ENCODE measurements around the gene BPIFB3. TPM values are rescaled to one million over a fixed set of nuclear protein-coding genes. Genes with fewer than 3 reads are reported as not detected.

Gene BPIFB3
- total RNA-seq, 1 donor from 2014 or later, result not detected

DNA sequence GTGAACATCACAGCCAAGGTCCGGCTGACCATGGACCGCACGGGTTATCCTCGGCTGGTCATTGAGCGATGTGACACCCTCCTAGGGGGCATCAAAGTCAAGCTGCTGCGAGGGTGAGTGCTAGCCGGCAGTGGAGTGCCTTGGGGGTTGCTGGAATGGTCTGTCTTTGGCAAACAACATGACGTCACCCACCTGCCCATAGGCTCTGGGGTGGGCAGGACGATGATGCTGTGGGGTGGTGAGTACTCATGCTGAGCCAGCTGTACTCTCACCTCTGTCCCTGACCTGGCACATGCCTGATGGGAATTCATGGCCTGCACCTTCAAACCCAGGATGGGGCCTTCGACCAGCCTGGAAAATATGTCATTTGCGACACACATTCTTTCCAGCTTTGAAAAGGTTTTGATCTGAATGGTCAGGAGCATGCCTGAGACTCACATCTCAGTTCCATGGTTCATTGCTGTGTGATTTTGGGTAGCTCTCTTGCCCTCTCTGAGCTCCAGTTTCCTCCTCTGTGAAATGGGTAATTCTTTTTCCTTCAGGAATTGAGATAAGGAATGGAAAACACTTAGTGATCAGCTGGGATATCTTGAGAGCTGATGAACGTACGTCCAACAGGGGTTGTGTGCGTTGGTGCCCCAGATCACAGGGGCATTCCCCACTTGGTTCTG, 32.5 kb downstream of the BPIFB3 start:
- Mint-ChIP-seq H3K4me1 (ENCODE audit: low read depth) (no peaks in the 10 kb centered on the region), H3K27ac (ENCODE audit: unreplicated experiment) (no peak overlapping the region), H3K4me3 (ENCODE audit: unreplicated experiment) (no peak overlapping the region), H3K27me3 (ENCODE audit: low read depth) (peaks cover 42% of the 10 kb centered on the region), H3K9me3 (ENCODE audit: low read depth) (no peaks in the 10 kb centered on the region), H3K36me3 (ENCODE audit: low read depth) (no peaks in the 10 kb centered on the region)
- TF ChIP-seq, protein P1, sequence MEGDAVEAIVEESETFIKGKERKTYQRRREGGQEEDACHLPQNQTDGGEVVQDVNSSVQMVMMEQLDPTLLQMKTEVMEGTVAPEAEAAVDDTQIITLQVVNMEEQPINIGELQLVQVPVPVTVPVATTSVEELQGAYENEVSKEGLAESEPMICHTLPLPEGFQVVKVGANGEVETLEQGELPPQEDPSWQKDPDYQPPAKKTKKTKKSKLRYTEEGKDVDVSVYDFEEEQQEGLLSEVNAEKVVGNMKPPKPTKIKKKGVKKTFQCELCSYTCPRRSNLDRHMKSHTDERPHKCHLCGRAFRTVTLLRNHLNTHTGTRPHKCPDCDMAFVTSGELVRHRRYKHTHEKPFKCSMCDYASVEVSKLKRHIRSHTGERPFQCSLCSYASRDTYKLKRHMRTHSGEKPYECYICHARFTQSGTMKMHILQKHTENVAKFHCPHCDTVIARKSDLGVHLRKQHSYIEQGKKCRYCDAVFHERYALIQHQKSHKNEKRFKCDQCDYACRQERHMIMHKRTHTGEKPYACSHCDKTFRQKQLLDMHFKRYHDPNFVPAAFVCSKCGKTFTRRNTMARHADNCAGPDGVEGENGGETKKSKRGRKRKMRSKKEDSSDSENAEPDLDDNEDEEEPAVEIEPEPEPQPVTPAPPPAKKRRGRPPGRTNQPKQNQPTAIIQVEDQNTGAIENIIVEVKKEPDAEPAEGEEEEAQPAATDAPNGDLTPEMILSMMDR (IDR thresholded peaks at IDR 0.05), result no peak
- no peak for DNase-seq (ENCODE audit: low spot score)

DNA sequence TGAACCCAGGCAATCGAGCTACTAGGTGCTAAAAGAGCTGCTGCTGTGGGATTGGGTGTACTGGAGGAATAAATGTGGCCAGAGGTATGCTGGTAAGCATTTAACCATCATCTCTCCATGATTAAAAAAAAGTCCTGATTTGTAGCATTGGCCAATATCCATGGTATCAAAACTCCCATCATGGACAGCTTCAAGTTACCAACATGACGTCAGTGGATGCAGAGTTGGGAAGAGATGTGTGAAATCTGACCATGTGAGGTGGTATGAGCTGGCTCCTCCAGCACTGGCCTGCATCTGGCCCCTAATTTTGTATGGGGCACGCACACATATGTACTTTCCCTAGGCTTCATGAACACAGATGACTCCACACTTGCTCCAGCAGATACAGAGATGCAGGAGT, 37.4 kb downstream of the BPIFB3 start:
- peaks cover 49% of the 10 kb centered on the region for H3K27me3 Mint-ChIP-seq (ENCODE audit: low read depth)
- H3K9me3 Mint-ChIP-seq (ENCODE audit: low read depth), result no peaks in the 10 kb centered on the region
- TF ChIP-seq, protein P1 (IDR thresholded peaks at IDR 0.05), result no peak
- no peak overlapping the region for H3K4me3 Mint-ChIP-seq (ENCODE audit: unreplicated experiment)
- DNase-seq (ENCODE audit: low spot score), result no peak
- no peaks in the 10 kb centered on the region for H3K36me3 Mint-ChIP-seq (ENCODE audit: low read depth)
- H3K4me1 Mint-ChIP-seq (ENCODE audit: low read depth), result no peaks in the 10 kb centered on the region
- H3K27ac Mint-ChIP-seq (ENCODE audit: unreplicated experiment), result no peak overlapping the region

DNA sequence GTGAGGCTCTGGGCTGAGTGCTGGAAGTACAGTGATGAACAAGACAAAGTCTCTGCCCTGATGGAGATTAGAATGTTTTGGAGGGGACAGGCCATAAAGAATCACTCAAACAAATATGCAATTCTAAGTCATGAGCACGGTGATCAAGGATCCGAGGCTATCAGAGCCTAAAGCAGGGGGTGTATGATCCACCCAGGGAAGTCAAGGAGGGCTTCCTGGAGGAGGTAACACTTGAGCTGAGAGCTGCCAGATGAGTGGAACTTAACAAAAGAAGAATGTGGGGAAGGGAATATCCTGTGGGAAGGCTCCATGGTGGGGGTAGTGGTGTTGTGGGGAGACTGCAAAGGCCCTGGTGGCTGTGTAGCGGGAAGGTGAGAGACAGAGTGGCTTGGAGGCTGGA, 38.0 kb downstream of the BPIFB3 start:
- no peak for DNase-seq (ENCODE audit: low spot score)
- Mint-ChIP-seq H3K36me3 (ENCODE audit: low read depth) (no peaks in the 10 kb centered on the region), H3K27me3 (ENCODE audit: low read depth) (peaks cover 45% of the 10 kb centered on the region), H3K9me3 (ENCODE audit: low read depth) (no peaks in the 10 kb centered on the region), H3K4me3 (ENCODE audit: unreplicated experiment) (no peak overlapping the region), H3K4me1 (ENCODE audit: low read depth) (no peaks in the 10 kb centered on the region), H3K27ac (ENCODE audit: unreplicated experiment) (no peak overlapping the region)
- TF ChIP-seq, protein P1 (IDR thresholded peaks at IDR 0.05), result no peak

DNA sequence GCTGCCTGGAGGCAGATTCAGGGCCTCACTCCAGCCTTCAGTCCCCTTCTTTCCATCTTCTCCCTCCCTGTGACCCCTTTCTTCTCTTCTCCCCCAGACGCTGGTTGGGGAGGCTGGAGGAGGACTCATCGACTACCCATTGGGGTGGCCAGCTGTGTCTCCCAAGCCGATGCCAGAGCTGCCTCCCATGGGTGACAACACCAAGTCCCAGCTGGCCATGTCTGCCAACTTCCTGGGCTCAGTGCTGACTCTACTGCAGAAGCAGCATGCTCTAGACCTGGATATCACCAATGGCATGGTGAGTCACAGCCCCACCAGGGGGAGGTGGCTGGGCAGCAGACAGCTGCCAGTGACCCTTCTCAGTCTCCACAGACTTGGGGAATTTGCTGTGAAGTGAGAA, 38.7 kb downstream of the BPIFB3 start:
- H3K27me3 Mint-ChIP-seq (ENCODE audit: low read depth), result peaks cover 39% of the 10 kb centered on the region
- H3K4me3 Mint-ChIP-seq (ENCODE audit: unreplicated experiment), result no peak overlapping the region
- no peaks in the 10 kb centered on the region for H3K9me3 Mint-ChIP-seq (ENCODE audit: low read depth)
- no peak overlapping the region for H3K27ac Mint-ChIP-seq (ENCODE audit: unreplicated experiment)
- TF ChIP-seq, protein P1 (IDR thresholded peaks at IDR 0.05), result no peak
- no peaks in the 10 kb centered on the region for H3K4me1 Mint-ChIP-seq (ENCODE audit: low read depth)
- no peaks in the 10 kb centered on the region for H3K36me3 Mint-ChIP-seq (ENCODE audit: low read depth)
- DNase-seq (ENCODE audit: low spot score), result no peak

DNA sequence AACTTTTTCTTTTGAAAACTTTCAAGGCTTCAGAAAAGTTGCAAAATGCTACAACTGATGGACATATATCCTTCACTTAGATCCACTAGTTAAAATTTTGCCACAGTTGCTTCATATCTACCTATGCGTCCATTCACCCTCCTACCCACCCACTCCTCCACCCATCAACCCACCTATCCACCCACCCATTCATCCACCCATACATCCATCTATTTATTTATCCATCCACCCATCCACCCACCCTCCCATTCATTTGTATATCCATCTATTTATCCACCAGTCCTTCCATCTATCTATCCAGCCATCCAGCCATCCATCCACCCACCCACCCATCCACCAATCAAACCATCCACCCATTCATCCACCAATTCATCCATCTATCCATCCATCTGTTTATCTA, 39.4 kb downstream of the BPIFB3 start:
- H3K4me1 Mint-ChIP-seq (ENCODE audit: low read depth), result no peaks in the 10 kb centered on the region
- TF ChIP-seq, protein P1 (IDR thresholded peaks at IDR 0.05), result no peak
- no peaks in the 10 kb centered on the region for H3K9me3 Mint-ChIP-seq (ENCODE audit: low read depth)
- no peak overlapping the region for H3K27ac Mint-ChIP-seq (ENCODE audit: unreplicated experiment)
- no peak for DNase-seq (ENCODE audit: low spot score)
- peaks cover 36% of the 10 kb centered on the region for H3K27me3 Mint-ChIP-seq (ENCODE audit: low read depth)
- no peak overlapping the region for H3K4me3 Mint-ChIP-seq (ENCODE audit: unreplicated experiment)
- no peaks in the 10 kb centered on the region for H3K36me3 Mint-ChIP-seq (ENCODE audit: low read depth)

Data from chondrocyte (in vitro differentiated cells).